Fibroblast of villous mesenchyme (primary cell): ENCODE measurements around the gene XRCC4. TPM values are rescaled to one million over a fixed set of nuclear protein-coding genes. Genes with fewer than 3 reads are reported as not detected.
A peak's percentile ranks its signal among the peaks of the same experiment; 100 is the strongest.

ENCODE experiments used
- DNase-seq: peaks from one replicate; pipeline ENCODE4 v3.0.0-alpha.2; 2010; ENCODE audit warnings: low read depth
- H3K4me3 ChIP-seq: 2 replicates; pipeline ENCODE4 v1.5.1; 2011; ENCODE audit warnings: low read depth, mild to moderate bottlenecking, low read length
- total RNA-seq: library from RNA; depleted of rRNA; stranded (reverse); fragments of >200 nt; gene quantifications from 2 replicates; pipeline ENCODE4 v1.2.3, GENCODE V29; 2012
- TF ChIP-seq, protein P1 (sequence below): IDR thresholded peaks from 2 replicates; pipeline ENCODE4 v1.5.1; 2012; ENCODE audit warnings: low read depth, mild to moderate bottlenecking, low read length; ENCODE audit not compliant: insufficient read depth

XRCC4 gene
- total RNA-seq, 1 donor: 13.0 TPM

DNA sequence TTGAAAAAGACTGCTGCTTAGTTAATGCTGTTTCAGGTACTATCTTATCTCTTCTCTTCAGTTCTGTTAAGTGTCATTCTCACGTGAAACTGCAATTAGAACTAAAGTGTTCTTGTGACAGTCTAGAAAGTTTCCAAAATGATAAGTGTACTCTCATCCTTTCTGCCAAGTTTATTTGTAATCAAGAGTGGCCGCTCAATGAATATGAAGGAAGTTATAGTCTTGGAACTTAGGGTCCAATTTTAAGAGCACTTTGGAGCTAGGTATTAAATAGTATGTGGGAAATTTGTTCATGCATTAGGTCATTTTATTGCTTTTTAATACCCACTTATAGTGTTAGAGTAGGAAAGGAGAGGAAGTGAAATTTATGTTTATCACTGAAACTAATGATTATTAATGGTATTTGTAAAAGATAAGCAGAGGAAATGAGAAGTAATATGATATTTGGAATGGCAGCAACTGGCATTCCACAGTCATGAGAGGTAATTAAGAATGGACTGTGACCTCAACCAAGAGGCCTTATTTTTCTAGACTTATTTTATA lies 20.4 kb downstream of the XRCC4 start:
- peak; percentile 18 for DNase-seq
- TF ChIP-seq, protein P1, sequence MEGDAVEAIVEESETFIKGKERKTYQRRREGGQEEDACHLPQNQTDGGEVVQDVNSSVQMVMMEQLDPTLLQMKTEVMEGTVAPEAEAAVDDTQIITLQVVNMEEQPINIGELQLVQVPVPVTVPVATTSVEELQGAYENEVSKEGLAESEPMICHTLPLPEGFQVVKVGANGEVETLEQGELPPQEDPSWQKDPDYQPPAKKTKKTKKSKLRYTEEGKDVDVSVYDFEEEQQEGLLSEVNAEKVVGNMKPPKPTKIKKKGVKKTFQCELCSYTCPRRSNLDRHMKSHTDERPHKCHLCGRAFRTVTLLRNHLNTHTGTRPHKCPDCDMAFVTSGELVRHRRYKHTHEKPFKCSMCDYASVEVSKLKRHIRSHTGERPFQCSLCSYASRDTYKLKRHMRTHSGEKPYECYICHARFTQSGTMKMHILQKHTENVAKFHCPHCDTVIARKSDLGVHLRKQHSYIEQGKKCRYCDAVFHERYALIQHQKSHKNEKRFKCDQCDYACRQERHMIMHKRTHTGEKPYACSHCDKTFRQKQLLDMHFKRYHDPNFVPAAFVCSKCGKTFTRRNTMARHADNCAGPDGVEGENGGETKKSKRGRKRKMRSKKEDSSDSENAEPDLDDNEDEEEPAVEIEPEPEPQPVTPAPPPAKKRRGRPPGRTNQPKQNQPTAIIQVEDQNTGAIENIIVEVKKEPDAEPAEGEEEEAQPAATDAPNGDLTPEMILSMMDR: no peak
- H3K4me3 ChIP-seq: no peak overlapping the region

DNA sequence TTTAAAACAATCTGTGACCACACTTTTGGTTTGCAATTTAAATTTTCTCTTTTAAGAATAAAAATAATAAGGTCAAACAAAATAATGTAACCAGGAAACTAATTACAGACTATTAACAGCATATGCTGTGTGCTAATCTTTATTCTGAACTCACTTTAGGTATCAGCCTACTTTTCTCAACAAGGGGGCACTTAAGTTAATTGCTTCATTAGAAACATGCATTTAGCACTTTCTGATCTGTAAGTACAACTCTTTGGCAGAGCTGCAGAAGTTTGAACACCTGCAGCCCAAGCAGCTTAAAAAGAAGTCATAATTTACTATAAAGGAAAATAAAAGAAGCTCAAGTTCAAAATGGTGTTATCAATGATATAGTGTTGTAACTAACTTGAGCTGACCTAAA lies 21.7 kb downstream of the XRCC4 start:
- H3K4me3 ChIP-seq: no peak overlapping the region
- TF ChIP-seq, protein P1: no peak
- DNase-seq: no peak

DNA sequence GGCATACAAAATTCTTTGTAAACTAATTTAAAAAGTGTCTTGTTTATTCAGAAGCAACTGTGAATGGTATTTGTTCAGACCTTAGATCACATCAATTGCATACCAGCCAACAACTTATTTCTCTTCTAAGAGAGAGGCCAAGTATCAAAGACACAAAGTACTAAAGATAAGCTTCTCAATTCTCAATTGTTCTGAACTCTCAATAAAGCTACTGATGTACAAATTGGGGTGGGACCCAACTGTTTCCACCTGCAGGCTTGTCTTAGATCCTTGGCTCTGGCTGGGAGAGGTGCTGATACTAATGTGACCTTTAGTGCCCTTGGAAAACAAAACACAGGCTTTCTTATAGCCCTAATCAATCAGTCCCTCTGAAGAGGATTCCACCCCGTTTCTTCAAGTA lies 22.1 kb downstream of the XRCC4 start:
- H3K4me3 ChIP-seq: no peak overlapping the region
- TF ChIP-seq, protein P1: no peak
- DNase-seq: no peak

DNA sequence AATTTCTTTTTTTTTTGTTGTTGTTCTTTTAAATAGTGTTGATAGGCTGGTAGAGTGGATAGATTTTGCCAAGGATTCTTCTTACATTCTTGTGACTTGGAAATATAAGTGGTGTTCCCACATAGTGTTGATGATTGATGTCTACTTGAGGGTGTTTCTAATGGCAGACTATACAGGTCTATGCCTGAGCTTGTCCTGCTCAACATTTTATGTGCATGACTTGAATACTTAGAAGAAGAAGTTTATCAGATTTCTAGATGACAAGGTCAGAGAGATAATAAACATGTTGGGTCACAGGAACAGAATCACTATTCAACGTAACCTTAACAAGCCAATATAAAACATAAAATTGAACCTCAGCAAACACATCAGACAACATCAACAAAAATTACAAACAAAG lies 24.2 kb downstream of the XRCC4 start:
- H3K4me3 ChIP-seq: no peak overlapping the region
- no peak for DNase-seq
- TF ChIP-seq, protein P1: no peak

DNA sequence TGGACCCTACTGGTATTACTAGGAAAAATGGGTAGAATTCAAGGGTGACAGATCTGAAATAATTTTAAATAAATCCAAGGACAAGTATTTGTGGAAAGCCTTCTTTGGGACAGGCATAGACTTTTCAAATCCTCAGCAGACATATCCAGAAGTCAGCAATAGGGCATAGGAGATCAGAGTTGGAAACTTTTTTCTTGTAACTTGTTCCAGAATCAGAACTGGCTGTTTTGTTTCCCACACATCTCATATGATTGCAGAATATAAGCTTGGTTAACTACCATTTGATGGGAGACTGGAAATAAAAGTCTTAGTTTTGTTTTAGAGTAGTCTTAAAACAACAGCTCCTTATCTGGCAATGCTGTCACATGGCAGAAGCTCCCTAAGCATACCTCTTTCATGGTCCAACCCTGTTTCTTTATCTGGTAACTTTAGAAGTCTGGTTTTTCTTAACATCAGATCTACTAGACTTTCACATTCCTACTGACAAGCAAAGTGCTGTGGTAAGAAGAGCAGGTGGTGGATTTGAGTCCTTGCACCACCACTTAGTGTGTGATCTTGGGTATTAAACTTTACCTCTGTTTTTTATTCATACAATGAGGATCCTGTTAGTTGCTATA lies 25.1 kb downstream of the XRCC4 start:
- TF ChIP-seq, protein P1: no peak
- peak; percentile 82 for DNase-seq
- no peak overlapping the region for H3K4me3 ChIP-seq

DNA sequence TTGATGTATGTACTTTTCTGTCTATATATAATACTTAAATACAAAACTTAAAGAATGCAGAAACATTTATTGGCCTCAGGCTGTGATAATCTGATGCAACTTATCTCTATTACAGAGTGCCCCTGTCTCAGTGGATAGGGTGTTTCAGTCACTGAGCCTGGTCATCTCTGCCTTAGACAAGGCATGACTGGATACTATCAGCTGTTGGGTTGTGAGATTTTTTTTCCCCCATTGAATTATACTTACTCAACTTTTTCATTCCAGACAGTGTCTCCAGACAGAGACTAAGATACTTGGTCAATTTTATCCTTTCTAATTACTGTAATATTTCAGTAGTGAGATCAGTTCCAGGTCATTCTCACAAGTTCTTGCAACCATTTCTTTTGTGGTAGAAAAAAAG lies 26.7 kb downstream of the XRCC4 start:
- TF ChIP-seq, protein P1: no peak
- H3K4me3 ChIP-seq: no peak overlapping the region
- DNase-seq: peak; percentile 42
